Vagina (tissue), 2 donors: ENCODE measurements around the gene HEG1. TPM values are rescaled to one million over a fixed set of nuclear protein-coding genes. Genes with fewer than 3 reads are reported as not detected.
A peak's percentile ranks its signal among the peaks of the same experiment; 100 is the strongest.

Experiments used
- DNase-seq, 2 donors: peaks; one replicate each; pipeline ENCODE4 v3.0.0-alpha.2; 2017; ENCODE audit errors: extremely low spot score in 2 of 2
- H3K27ac ChIP-seq: fragments of 200-600 bp; sonication (generic); one replicate; pipeline ENCODE4 v1.5.1; 2019
- H3K27me3 ChIP-seq: fragments of 200-600 bp; sonication (generic); one replicate; pipeline ENCODE4 v1.5.1; 2019
- H3K36me3 ChIP-seq, 2 donors: fragments of 200-600 bp; sonication (generic); one replicate each; pipeline ENCODE4 v1.5.1; 2017 to 2019
- H3K4me1 ChIP-seq: fragments of 200-600 bp; sonication (generic); one replicate; pipeline ENCODE4 v1.5.1; 2019
- H3K4me3 ChIP-seq, 2 donors: fragments of 200-600 bp; sonication (generic); 1 replicate in 1 of 2; 2 replicates in 1 of 2; pipeline ENCODE4 v1.5.1; 2016 to 2019
- H3K9me3 ChIP-seq: fragments of 200-600 bp; sonication (generic); one replicate; pipeline ENCODE4 v1.5.1; 2019
- CTCF ChIP-seq, 3 experiments: fragments of 450-650 bp in 2 of 3; fragments of 200-600 bp in 1 of 3; sonication (generic) in 1 of 3; IDR thresholded peaks; one replicate each; pipeline ENCODE4 v1.5.1; 2017 to 2019; ENCODE audit warnings: antibody characterized with exemption in 3 of 3, mild to moderate bottlenecking in 2 of 3, moderate library complexity in 2 of 3
- POLR2A ChIP-seq, 2 donors: fragments of 450-650 bp; IDR thresholded peaks; one replicate each; pipeline ENCODE4 v1.6.1; 2017; ENCODE audit warnings: antibody characterized with exemption in 2 of 2, mild to moderate bottlenecking in 2 of 2, moderate library complexity in 2 of 2
- POLR2AphosphoS5 ChIP-seq, 2 donors: sonication (generic); formaldehyde crosslinking; IDR thresholded peaks; one replicate each; pipeline ENCODE4 v1.9.0; 2017; ENCODE audit warnings: antibody characterized with exemption in 2 of 2, mild to moderate bottlenecking in 2 of 2, low read depth in 1 of 2; ENCODE audit not compliant: insufficient read depth in 1 of 2
- intact Hi-C: fragments of 100-400 bp; cut with DNase I; formaldehyde crosslinking; loops from one replicate; pipeline ENCODE4 v1.15.1; 2023
- total RNA-seq: library from RNA; depleted of rRNA; stranded (reverse); fragments of >200 nt; gene quantifications from one replicate; pipeline ENCODE4 v1.2.3, GENCODE V29; 2016

Gene HEG1, protein sequence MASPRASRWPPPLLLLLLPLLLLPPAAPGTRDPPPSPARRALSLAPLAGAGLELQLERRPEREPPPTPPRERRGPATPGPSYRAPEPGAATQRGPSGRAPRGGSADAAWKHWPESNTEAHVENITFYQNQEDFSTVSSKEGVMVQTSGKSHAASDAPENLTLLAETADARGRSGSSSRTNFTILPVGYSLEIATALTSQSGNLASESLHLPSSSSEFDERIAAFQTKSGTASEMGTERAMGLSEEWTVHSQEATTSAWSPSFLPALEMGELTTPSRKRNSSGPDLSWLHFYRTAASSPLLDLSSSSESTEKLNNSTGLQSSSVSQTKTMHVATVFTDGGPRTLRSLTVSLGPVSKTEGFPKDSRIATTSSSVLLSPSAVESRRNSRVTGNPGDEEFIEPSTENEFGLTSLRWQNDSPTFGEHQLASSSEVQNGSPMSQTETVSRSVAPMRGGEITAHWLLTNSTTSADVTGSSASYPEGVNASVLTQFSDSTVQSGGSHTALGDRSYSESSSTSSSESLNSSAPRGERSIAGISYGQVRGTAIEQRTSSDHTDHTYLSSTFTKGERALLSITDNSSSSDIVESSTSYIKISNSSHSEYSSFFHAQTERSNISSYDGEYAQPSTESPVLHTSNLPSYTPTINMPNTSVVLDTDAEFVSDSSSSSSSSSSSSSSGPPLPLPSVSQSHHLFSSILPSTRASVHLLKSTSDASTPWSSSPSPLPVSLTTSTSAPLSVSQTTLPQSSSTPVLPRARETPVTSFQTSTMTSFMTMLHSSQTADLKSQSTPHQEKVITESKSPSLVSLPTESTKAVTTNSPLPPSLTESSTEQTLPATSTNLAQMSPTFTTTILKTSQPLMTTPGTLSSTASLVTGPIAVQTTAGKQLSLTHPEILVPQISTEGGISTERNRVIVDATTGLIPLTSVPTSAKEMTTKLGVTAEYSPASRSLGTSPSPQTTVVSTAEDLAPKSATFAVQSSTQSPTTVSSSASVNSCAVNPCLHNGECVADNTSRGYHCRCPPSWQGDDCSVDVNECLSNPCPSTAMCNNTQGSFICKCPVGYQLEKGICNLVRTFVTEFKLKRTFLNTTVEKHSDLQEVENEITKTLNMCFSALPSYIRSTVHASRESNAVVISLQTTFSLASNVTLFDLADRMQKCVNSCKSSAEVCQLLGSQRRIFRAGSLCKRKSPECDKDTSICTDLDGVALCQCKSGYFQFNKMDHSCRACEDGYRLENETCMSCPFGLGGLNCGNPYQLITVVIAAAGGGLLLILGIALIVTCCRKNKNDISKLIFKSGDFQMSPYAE (N-terminal part only)
- total RNA-seq, result 47.1 TPM

DNA sequence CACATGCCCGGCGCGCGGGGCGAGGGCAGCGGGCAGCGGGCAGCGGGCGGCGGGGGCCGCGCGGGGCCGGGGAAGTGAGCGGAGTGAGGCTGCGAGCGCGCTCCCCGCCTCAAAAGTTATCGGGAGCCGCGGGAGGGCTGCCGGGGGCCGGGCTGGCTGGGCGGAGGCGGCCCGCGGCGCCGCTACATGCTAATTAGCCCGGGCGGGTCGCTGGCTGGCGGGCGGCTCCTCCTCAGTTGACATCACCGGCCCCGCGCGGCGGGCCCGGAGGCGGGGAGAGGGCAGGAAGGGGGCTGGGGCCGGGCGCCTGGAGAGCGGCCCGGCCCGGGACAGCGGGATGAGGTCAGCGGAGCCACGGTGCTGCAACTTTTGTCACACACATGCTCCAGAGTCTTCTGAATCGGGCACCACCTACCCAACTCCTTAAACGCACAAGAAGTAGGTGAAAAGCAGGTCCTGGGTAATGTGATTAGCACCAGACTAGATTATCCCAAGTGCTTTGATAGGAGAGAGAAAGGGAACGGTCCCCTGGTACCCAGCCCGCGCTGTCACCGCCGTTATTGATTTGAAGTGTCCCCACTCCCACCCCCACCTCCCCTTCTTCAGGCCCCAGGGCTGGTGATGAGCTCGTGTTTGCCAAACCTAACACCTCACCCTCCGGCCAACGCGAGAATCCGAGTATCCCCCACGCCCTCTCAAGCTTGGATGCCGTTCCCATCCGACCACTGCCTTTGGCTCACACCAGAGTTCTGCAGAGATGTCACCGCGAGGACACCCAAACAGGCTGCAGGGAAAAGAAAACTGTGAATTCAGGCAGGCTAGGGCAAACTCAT lies at the start of gene HEG1:
TSS of gene HEG1 (minus strand) at position 85 of the 833 bp plus-strand sequence. CDS start 107 bp downstream, outside the sequence.
- Histone ChIP-seq H3K4me3 (peak within 1 kb of the TSS; percentile 72 to 88), H3K4me1 (peaks cover 51% of the 10 kb centered on the region), H3K9me3 (no peaks in the 10 kb centered on the region), H3K27me3 (no peaks in the 10 kb centered on the region), H3K36me3 (no peaks in the 10 kb centered on the region), H3K27ac (peak within 1 kb of the TSS; percentile 95)
- TF ChIP-seq POLR2A (IDR thresholded peaks at IDR 0.05) (peak in 1 of 2 donors; percentile 74), CTCF (IDR thresholded peaks at IDR 0.05) (no peak), POLR2AphosphoS5 (IDR thresholded peaks at IDR 0.05; ENCODE audit: insufficient read depth in 1 of 2, low read depth in 1 of 2) (peak in 1 of 2 donors; percentile 54)
- intact Hi-C loops, result no loop called here
- peak in 1 of 2 donors; percentile 92 for DNase-seq

- H3K36me3 ChIP-seq, result no peaks in the 10 kb centered on the region
- DNase-seq, result no peak
- intact Hi-C loops, result no loop called here
- no peak for TF ChIP-seq CTCF (IDR thresholded peaks at IDR 0.05)
- TF ChIP-seq POLR2A (IDR thresholded peaks at IDR 0.05), result no peak
- TF ChIP-seq POLR2AphosphoS5 (IDR thresholded peaks at IDR 0.05; ENCODE audit: insufficient read depth in 1 of 2, low read depth in 1 of 2), result no peak
- H3K27ac ChIP-seq, result no peak overlapping the region
- no peak overlapping the region for H3K4me3 ChIP-seq
- H3K27me3 ChIP-seq, result no peaks in the 10 kb centered on the region
- H3K4me1 ChIP-seq, result peaks cover 29% of the 10 kb centered on the region
- H3K9me3 ChIP-seq, result no peaks in the 10 kb centered on the region
These were observed 49.3 kb upstream of the HEG1 start for GRCh38 chr3:125105116-125105515.

GRCh38 chr3:125104639-125105038 lies 48.8 kb upstream of the HEG1 start:
- no peak for TF ChIP-seq POLR2A (IDR thresholded peaks at IDR 0.05)
- no peak for TF ChIP-seq CTCF (IDR thresholded peaks at IDR 0.05)
- no peak for TF ChIP-seq POLR2AphosphoS5 (IDR thresholded peaks at IDR 0.05; ENCODE audit: insufficient read depth in 1 of 2, low read depth in 1 of 2)
- no peak for DNase-seq
- Histone ChIP-seq H3K4me1 (peaks cover 24% of the 10 kb centered on the region), H3K9me3 (no peaks in the 10 kb centered on the region), H3K27me3 (no peaks in the 10 kb centered on the region), H3K4me3 (no peak overlapping the region), H3K27ac (no peak overlapping the region), H3K36me3 (no peaks in the 10 kb centered on the region)
- intact Hi-C loops, result no loop called here

- DNase-seq, result no peak
- Histone ChIP-seq H3K27me3 (no peaks in the 10 kb centered on the region), H3K27ac (no peak overlapping the region), H3K9me3 (no peaks in the 10 kb centered on the region), H3K4me3 (no peak overlapping the region), H3K36me3 (no peaks in the 10 kb centered on the region), H3K4me1 (peaks cover 12% of the 10 kb centered on the region)
- TF ChIP-seq POLR2A (IDR thresholded peaks at IDR 0.05) (no peak), POLR2AphosphoS5 (IDR thresholded peaks at IDR 0.05; ENCODE audit: insufficient read depth in 1 of 2, low read depth in 1 of 2) (no peak), CTCF (IDR thresholded peaks at IDR 0.05) (no peak)
- intact Hi-C loops, result no loop called here
These were observed 47.6 kb upstream of the HEG1 start for GRCh38 chr3:125103406-125103805.
